Middle frontal gyrus (tissue), 1 donor: Measurements from ENCODE around the gene KRT28.

ENCODE experiments used
- DNase-seq: peaks from one replicate; pipeline ENCODE4 v3.0.0-alpha.2; 2015; ENCODE audit warnings: low spot score; ENCODE audit errors: extremely low spot score

Gene KRT28, protein sequence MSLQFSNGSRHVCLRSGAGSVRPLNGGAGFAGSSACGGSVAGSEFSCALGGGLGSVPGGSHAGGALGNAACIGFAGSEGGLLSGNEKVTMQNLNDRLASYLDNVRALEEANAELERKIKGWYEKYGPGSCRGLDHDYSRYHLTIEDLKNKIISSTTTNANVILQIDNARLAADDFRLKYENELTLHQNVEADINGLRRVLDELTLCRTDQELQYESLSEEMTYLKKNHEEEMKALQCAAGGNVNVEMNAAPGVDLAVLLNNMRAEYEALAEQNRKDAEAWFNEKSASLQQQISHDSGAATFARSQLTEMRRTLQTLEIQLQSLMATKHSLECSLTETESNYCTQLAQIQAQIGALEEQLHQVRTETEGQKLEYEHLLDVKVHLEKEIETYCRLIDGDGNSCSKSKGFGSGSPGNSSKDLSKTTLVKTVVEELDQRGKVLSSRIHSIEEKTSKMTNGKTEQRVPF

DNA sequence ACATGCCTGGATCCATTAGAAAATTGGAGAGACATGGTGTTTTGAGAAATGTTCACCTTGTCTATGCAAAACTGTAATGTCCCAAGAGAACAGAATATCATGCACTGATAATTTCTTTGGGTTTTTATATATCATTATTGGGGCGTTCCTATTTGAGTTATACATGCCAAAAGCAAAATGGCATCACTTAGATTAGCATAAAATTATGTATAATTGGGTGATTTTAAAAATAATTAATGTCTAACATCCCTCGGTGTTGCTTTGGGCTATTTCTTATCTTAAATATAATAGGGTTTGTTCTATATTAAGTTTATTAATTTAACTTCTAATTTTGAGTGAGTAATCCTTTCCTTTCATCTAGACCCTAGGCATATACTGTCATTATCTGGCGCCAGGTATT is at the start of gene KRT28:
Gene KRT28 (minus strand): TSS at position 101 of the 400 bp plus-strand sequence. CDS start 66 bp downstream, at position 35.
- no peak for DNase-seq

DNA sequence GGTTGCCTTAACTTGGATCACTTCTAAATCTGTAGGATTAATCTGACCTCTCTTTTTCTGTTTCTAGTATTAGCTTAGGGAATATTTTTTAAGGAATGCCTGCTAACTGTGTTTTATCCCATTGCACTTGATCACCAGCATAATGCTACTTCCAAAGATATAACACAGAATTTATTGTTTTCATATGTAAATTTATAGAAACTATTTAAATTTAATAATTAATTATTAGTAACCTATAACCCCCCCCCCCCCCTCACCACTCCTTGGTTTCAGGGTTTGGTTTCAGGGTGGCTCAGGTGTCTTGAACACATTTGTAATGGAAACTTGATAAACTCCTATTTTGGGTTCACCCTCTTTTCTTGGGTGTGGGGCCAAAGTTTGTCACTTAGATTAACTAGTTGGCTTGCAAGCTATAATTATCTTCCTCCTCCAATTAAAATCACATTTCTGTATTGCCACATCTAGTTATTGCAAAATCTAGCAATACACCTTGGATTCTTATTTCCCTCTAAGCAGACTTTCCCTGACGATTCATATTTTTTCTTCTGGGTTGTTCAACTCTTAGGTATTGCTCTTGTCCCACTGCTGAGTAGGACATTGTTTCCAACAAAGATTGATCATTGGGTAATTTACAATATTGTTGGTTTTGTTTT is 49.0 kb upstream of the KRT28 start:
- DNase-seq: no peak

DNA sequence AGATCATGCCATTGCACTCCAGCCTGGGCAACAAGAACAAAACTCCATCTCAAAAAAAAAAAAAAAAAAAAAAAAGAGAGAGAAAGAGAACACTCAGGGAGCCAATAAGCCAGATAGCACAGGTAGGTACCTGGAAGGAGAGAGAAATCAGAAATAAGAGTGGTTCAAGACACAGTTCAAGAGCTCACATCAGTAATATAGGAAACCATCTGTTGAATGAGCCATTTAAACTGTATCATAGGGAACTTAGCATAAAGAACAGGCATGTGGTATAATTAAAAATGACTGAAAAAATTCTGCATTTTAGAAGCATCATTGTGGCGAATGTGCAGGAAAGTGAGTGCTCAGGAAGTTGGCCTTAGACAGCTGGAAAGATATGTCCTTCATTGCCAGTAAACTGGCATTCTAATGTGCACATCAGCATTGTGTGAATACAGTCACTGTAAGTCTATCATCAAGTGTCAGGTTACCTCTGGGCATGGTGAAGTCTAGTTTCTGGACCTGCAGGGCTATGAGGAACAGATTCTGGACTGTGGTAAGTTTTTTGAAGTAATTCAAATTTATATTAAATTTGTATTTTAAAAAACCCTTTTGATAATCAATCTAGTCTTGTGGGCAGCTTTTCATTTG is 46.9 kb upstream of the KRT28 start:
- no peak for DNase-seq

DNA sequence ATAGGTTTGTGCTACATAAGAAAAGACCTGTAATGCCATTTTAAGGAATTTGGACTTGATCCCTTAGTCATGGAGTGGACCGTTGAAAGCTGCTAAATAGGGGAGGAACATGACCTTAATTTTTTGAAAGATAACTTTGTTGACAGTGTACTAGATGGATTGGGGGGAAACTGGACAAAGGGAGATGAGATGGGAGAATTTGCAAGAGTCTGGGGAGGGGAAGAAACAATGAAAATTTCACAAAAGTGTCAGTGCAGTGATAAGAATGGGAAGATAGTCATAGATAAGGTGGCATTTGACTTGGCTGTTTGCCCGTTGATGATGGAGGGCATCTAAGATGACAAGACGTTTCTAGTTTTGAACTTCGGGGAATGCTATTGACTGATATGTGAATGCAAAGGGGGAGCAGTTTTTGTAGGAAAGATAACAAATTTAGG is 44.9 kb upstream of the KRT28 start:
- no peak for DNase-seq

DNA sequence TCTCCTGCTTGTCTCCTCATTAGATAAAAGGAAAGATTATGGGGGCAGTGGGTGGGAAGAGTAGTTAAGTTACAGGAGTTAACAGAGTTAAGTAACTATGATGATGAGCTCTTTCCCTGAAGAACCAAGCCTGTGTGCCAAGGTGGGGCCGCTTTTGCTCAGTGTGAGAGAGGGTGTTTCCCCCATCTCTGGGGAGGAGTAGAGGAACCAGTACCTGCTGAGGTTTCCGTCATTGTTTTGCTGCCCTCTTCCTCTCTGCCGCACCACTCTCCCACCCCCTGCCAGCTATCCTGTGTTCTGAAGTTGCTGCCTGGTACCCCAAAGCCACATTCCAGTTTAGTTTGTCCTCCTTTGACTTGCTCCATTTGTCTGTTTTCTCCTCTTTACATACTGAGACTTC is 43.5 kb upstream of the KRT28 start:
- no peak for DNase-seq

DNA sequence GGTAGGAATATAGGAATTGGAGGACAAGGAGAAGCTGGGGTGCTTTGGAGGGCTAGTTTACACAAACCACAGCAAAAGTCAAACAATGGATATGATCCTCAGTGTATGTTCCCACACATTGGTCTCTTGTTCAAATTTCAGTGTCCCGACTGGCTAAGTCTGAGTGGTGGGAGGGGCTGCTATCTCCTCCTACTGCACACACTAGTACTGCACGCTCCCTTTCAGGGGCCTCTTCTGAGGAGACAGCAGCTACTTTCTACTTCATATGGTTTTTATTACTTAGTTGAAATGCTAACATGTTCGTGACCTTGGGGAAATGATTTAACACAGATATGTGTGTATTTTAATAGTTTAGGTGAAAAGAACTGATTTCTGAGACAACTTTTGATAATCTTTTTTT is 41.5 kb upstream of the KRT28 start:
- DNase-seq: no peak

DNA sequence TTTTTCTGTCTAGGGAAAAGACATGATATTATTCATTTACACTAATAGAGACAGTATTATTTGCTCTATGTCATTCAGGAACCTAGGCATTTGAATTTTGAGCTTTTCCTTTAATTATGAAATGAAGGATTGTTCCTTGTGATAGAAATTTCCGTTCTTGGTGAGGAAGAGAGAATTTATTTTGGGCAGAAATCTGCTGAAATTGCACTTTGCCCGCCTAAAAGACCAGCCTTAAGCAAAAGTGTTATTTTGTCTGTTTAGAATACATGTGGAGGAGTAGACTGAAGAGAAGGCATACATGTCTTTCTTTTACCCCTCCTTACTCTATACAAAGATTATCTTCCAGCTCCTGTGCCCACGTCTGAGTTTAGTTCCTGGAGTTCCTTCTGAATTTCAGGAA is 39.4 kb upstream of the KRT28 start:
- no peak for DNase-seq

DNA sequence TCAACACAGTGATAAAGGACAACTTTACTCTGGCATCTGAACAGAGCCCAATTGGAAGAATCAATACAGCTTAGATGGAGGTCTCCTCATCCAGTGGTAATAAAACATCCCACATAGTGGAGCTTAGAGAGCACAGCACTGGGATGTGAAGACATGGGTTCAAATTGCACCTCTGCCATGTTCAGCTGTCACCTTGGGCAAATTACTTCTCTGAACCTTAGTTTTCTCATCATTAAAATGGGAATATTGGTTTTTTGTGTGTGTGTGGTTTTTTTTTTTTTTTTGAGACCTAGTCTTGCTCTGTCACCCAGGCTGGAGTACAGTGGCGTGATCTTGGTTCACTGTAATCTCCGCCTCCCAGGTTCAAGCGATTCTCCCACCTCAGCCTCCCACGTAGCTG is 36.3 kb upstream of the KRT28 start:
- no peak for DNase-seq

DNA sequence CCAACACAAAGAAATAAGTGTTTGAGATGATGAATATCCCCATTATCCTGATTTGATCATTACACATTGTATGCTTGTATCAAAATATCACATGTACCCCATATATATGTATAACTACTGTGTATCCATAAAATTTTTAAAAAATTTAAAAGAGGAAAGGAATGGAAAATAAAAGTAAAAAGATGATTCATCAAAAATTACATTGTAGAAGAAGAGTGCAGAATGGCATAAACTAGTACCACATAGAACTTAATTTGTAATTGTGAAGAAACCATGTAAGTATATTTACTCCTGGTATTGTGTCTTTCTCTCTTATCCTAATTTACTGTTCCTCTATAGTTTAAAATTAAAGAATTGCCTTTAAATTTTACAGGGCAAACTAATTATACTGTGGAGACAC is 34.1 kb upstream of the KRT28 start:
- DNase-seq: no peak

DNA sequence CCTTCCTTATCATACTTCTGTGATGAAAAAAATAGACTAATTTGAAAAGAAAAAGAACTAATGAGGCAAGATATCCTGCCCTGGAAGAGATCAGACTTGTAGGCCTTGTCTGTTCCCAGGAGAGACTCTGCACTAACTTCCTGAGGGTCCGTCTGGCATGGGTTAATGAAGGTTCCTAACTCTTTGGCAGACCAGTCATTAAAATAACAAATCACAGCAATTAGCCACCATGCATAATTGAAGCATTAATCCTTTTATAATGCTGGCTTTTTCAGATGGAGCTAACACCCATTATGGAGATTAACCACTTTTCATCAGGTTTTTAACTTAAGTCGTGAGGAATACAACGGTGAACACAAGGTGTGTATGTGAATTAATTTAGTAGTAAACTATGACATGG is 33.1 kb upstream of the KRT28 start:
- no peak for DNase-seq

DNA sequence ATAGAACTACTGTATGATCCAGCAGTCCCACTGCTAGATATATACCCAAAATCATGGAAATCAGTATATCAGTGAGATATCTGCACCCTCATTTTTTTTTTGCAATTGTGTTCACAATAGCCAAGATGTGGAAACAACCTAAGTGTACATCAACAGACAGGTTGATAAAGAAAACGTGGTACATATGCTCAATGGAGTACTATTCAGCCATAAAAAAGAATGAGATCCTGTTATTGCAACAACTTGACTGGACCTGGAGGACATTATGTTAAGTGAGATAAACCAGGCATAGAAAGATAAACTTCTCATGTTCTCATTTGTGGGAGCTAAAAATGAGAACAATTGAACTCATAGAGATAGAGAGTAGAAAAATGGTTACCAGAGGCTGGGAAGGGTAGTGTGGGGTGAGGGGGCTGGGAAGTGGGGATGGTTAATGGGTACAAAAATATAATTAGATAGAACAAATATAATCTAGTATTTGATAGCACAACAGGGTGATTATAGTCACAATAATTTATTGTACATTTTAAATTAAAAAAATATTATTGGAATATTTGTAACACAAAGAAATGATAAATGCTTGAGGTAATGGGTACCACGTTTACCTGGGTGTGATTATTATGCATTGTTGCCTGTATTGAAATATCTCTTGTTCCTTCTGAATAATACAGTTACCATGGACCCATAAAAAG is 30.5 kb upstream of the KRT28 start:
- DNase-seq: no peak

DNA sequence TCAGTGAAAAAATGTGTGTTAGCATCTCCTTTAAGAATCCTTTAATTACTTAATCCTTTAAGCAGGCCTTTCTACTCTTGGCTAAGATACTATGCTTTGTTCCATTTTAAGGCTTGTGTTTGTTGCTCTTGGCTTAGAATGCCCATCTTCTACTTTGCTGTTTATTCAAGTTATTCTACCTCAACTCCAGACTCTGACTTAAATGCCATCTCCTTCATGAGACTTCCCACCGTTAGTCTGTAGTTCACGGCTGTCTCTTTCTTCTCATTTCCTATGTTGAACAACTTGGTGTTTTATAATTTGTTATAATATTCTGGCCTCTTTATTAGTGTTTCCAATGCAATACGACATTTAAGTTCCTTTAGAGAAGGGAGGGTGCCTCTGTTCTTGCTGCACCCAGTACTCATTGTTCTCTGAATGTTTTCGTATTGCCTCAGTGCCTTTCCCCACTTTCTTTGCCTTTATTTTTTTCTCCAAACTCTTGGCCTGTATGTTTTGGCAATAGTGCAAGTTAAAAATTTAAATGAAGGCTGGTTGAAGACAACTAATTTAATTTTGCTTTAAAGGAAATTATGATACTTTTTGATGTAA is 28.8 kb upstream of the KRT28 start:
- no peak for DNase-seq

DNA sequence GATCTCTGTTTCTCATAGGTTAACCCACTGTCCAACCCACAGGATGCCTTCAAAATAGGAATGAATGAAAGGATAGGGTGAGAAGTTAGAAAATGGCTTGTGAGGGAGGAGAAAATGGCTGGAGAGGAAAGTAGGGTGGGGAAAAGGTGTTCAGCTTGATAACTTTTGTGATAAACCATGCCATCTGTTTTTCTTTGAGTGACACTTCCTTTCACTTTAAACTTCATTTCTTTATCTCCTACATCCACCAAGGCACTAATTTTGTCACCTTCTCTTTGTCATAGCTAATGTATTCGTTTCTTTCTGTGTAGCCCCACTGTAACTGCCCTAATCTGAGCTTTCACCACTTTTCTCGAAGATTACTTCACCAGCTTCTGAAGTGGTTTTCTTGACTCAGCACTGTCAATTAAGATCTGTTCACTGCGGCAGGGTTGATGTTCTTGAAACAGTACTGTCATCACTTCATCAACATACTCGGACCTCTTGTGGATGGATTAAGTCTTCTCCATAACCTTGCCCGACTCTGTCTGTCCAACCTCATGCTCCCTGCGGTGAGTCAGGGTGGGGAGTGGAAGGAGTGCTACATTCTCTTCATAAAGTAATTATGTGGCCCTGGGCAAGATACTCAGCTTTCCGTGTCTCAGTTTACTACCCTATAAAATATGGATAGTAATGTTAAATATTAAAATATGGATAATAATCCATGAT is 28.1 kb upstream of the KRT28 start:
- no peak for DNase-seq

DNA sequence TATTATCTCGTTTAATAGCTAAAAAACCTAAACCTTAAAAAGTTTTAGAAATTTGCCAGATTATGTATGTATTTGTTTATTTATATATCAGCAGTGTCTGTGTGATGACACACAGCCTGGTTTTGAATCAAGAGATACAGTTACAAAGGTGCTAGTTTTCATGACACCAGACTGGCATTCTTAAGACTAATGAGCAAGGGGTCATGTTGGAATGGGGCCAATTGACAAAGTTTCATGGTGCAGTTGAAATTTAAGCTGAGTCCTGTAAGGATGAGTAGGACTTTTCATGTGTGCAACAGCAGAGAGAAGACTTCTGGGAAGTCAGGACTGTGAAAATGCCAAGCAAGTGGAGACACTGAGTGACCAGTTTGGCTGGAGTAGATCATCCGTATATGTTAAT is 25.8 kb upstream of the KRT28 start:
- DNase-seq: no peak

DNA sequence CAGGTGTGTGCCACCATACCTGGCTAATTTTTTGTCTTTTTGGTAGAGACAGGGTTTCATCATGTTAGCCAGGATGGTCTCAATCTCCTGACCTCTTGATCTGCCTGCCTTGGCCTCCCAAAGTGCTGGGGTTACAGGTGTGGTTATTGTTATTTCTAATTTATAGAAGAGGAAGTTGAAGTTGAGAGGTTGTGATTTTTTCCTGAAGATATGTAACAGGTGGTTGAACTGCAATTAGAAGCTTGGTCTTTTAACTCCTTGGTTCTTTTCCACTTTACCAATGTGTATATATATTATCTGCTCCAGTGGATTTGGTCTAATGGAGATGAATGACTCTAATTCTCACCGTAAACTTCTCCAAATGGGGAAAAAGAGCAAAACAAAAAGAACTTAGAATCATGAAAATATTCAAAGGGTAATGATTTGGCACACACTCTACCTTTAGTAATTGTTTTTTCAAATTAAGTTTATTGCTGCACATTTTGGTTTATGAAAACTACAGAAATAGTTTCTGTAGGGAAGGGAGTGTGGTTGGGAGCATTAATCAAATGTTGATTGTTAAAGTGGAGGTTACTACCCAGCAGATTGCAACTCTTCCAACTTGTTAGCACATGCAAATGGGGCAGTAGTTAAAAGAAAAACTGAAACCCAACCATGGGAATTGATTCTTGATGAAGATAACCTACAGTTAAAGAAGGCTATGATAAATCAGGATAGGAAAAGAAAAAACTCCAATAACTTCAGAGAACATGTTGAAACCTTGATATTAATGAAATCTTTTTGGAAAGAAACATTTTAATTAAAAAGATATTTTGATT is 24.5 kb upstream of the KRT28 start:
- no peak for DNase-seq

DNA sequence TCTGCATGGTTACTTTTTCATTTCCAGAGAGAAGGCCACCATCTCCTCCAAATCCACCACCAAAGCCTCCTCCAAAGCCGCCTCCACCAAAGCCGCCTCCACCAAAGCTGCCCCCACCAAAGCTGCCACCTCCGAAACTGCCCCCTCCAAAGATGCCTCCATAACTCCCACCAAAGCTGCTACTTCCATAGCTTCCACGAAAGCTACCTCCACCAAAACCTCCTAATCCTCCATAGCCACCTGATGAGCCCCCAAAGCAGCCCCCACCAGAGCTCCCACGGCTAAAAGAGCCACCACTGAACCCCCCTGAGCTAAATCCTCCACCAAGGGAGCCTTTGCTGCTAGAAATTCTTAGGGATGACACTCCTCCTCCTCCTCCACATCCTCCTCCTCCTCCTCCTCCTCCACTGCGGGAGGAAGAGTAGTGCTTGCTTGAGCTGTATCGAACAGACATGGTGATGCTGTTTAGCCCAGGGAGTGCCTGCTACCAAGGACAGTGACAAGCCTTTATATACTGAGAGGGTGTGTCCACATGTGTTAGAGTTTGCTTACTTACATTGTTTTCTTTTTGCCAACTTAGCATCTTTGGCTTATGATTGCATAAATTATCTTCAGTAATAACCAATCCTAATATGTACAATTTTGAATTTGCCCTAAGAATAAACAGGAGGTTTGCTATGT is 22.5 kb upstream of the KRT28 start, which contains the start of gene KRT10:
Gene KRT10 (minus strand): TSS at position 483 of the 681 bp plus-strand sequence. CDS start 29 bp downstream, at position 454.
- DNase-seq: no peak

DNA sequence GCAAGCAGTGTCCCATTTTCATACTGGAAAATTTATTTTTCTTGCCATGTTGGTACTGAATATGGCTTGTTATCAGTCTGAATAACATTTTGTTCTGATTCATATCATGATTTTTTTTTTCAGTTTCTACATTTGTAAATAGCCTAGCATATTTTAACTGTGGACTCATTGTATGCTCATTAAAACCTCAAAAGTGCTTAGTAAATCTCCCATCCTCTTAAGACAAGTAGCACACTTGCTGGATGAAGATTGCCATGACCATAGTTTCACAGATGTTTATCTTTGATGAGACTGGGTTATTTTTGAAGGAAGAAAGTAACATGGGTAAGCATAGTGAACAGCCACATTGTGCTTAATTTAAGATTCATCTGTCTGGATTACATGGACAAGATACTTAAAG is 21.8 kb upstream of the KRT28 start:
- no peak for DNase-seq

DNA sequence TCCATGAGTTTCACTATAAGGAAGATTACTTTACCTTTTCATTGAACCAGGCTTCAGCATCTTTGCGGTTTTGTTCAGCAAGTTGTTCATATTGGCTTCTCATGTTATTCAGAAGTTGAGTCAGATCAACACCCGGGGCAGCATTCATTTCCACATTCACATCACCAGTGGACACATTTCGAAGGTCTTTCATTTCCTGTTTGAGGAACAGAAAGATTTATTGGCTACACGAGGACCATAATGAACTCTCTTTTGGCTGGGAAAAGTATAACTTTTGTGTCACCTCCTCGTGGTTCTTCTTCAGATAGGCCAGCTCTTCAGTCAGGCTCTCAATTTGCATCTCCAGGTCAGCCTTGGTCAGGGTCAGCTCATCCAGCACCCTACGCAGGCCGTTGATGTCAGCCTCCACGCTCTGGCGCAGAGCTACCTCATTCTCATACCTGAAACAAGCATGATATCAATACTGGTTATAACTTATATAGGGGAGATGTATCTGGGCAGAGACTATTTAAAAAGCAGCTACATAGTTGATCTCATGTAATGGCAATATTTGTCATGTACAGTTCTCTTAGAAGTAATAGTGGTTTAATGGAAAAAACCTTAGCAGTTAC is 20.6 kb upstream of the KRT28 start:
- DNase-seq: no peak
